Measurements from ENCODE around the gene SFMBT2.
"Not testable (repeated sequence)": the region's sequence is repeated elsewhere in the genome, so short reads cannot be mapped to it uniquely, and the experiment has no call there.

SFMBT2 gene

GRCh38 chr10:7258948-7259523 lies 151.8 kb downstream of the SFMBT2 start:
- no peak for DNase-seq

GRCh38 chr10:7255517-7255916 lies 155.3 kb downstream of the SFMBT2 start:
- no peak for DNase-seq

- DNase-seq = no peak
These were observed 159.0 kb downstream of the SFMBT2 start for GRCh38 chr10:7251696-7252465.

DNA sequence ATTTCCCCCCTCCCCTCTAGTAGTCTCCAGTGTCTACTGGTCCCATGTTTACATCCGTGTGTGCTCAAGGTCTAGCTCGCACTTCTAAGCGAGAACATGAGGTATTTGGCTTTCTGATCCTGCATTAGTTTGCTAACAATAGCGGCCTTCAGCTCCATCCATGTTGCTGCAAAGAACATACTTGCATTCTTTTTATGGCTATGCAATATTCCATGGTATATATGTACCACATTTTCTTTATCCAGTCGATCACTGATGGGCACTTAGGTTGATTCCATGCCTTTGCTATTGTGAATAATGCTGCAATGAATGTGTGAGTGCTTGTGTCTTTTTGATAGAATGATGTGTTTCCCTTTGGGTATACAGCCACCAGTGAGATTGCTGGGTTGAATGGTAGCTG lies 160.6 kb downstream of the SFMBT2 start:
- no peak for DNase-seq

GRCh38 chr10:7248585-7249164 lies 162.2 kb downstream of the SFMBT2 start:
- no peak for DNase-seq

DNA sequence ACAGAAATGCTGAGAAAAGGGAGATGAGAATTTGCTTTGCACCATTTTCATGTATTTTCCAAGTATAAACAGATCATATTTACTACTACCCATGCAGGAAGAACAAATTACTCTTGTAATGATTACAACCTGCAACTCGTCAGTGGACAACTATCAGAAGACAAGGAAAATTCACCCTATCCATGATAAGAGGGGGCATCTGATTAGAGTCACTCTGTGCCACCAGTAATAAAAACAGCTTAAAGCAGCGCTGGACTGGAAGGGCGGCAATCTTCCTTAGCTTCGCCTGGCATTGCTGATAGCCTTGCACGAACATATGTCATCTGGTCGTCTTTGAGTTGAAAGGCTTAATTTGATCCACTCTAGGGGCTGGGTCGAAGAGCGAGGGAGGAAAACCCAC lies 162.7 kb downstream of the SFMBT2 start:
- DNase-seq = no peak

DNA sequence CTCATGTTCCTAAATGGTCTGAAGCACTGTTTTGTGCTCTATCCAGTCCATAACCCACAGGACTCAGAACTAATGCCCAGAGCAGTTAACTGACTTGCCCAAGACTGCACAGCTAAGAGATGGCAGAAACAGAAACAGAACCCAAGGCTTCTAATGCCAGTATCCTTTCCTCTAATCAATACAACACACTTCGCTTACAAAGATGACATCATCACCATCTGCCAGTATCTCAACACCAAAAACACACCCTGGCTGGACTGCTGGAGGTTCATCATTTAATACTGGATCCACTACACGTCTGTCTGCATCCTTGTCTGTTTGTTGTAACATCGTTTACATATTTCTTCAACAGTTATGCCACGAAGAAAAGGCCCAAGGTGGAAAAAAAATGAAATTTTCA lies 165.3 kb downstream of the SFMBT2 start:
- DNase-seq = no peak

DNA sequence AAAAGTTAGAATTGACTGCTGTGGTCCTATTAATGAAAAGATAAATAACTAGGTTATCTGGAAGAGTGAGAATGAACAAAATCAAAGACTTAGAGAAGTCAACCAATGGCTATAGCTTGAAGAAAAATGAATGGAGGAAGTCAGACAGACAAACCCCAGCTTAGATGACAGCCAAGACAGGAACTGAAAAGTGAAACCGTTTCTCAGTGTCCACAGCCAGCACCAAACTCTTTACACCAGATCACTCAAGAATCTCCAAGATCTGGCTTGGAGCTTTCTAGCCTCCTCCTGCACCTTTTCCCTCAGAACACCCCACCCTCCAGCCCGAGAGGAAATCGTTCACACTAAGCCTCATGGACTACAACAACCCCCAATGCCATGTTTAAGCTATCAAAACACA lies 167.0 kb downstream of the SFMBT2 start:
- no peak for DNase-seq

DNA sequence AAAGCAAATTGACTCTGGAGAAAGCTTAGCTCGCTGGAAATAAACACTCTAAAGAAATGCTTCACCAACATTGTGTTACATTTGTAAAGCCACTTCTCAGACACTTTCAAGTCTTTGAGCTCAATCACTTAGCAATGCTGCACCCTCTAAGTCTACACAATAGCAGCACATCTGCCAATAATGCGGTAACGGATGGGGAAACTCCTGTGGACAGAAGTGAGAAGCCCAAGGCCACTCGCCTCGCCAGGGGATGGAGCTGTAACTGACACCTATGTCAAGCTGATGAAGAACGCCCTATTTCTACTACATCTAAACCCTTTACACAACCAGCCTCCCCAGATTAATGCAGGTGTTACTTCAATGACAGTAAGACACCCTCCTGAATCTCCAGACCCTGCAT lies 167.7 kb downstream of the SFMBT2 start:
- DNase-seq = no peak

- DNase-seq = no peak
These were observed 171.4 kb downstream of the SFMBT2 start for GRCh38 chr10:7239312-7239985.

GRCh38 chr10:7235376-7235775 lies 175.5 kb downstream of the SFMBT2 start:
- DNase-seq = no peak

DNA sequence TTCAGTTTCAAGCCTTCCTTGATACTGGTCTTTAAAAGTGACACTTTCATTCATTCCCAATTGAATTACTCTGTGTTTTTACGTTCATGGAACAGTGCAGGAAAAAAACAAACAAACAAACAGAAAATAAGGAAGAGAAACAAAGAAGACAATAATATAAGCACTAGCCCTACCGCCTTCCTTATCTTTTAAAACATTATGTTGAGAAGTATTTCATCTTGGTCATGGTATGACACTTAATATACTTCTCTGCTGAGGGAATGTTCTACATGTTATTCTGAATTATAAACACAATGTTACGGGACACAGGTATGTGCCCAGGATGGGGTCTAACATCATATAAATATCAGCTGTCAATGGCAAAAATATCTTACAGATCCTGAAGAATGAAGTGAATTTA lies 176.7 kb downstream of the SFMBT2 start:
- DNase-seq = no peak

DNA sequence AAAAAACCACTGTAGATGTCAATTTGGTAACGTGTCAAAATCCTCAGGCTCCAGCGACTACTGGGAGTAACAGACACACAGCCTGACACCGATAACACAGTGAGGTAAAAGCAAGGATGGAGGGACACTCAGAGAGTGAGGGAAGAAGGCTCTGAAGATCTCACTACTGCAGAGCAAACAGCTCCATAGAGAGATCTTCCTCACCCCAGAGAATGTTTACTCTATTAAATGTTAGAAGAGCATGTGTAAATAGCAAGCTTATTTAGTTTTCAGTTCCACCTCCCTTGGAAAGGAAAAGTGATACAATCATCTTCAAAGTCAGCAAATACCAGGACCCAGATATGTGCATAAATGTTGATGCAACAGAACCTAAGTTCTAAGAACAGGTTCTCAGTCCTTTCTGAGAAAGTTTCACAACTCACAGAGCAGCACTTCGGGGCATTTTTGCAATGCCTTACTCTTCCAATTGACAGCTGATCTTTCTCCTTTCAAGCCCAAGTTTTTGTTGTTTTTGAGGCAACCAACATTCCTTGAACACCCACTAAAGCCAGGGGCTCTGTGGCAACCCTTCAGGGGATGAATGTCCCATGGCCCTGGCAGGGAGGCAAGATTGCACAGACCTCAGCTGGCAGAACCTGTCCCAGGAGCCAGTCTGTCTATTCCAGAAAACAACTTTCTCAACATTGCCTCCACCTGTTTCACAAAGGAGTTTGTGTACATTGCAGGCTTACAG lies 177.4 kb downstream of the SFMBT2 start:
- DNase-seq = no peak

DNA sequence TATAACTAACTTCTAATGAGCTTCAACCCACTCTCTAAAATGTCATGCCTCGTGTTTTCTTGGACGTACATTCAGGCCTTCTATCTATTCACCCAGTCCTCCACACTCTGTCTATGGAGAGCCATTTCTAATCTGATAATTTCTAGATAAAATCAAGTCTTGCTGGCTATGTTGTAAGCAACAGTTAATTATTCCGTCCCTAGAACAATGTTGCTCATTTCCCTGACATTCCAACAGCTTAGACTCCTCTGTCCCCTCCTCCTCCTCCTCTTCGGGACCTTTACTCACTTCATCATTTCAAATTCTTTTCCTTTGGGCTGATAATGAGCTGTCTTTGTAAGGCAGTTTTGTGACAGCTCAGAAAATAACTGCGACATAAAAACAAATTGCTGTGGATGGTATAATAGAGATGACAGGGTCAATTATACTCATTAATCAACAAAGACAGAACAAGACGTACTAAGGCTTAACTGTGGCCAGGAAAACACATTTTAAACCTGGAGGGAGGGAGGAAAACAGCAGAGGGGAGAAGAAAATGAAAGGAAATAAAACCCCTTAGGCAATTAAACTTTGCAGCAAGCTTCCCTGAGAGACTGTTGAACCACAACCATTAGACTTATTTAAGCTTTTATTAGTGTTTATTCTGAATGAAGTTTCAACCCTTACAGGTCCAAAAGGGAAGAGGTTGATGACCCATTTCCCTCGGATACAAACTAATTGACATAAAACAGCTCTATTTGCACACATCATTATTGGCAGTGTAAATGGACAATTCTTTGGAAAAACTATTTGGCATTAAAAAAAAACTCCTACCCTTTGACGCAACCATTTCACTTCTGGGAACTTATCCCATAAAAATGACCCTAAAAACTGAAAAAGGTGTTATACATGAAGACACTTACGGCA lies 179.1 kb downstream of the SFMBT2 start:
- no peak for DNase-seq

DNA sequence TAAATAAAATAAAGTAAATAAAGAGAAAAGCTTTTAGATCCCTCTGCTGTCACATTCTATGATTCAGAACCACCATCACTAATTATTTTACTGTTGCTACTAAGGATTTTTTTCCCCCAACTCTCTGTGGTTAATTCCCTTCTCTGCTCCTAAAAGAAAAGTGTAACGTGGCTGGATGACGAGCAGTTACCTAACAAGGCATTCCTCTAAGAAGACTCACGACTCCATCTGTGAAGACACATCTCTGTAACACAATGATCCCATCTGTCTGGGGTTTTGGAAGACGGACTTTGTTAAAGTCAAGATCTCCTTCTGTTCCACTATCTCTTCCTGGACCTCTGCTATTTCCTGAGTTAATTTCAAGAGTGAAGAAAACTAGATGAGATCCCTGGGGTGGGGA lies 179.9 kb downstream of the SFMBT2 start:
- no peak for DNase-seq

GRCh38 chr10:7230036-7230435 lies 180.8 kb downstream of the SFMBT2 start:
- DNase-seq = no peak

DNA sequence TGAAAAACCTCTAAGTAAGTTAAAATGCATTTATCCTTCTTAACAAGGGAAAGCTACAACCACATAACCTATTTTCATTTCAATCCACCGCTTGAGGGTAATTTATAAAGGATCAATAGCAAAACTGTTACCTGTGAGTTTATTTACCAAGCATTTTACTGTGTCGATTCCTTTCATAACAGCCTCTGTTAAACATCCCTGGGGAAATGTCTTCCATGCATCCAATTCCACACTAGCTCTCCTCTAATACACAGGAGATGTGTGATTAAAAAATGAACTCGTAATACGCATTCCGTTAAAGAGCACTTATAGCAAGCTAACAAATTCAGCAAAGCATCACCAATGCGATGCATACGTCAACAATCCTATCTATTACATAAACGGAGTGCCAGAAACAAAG lies 185.7 kb downstream of the SFMBT2 start:
- DNase-seq = no peak

DNA sequence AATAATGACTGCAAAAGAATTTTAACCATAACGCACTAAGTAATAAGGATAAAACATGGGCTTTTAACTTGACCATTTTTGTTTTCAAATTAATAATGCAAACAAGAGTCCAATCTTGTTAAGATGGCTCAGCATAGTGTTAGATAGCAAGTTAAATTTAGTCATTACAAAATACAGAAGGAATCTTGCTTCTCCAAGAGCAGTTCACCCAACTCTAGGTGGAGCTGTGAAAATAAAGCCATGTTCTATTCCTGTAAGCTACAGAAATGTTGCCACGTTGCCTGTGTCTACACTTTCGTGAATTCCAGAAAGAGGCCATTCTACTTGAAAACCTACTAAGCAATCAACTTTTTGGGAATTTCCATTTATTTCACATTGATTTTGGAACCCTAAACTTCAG lies 191.9 kb downstream of the SFMBT2 start:
- no peak for DNase-seq

DNA sequence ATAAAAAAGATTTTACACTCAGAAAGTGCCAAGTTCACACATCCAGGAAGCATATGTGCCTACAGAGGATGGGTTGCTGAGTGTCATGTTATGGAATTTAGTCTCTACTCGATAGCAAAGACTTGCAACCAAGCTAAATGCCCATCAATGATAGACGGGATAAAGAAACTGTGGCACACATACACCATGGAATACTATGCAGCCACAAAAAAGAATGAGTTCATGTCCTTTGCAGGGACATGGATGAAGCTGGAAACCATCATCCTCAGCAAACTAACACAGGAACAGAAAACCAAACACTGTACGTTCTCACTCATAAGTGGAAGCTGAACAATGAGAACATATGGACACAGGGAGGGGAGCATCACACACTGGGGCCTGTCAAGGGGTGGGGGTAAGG lies 198.1 kb downstream of the SFMBT2 start:
- DNase-seq = not testable (repeated sequence)

GRCh38 chr10:7211857-7212577 lies 198.8 kb downstream of the SFMBT2 start:
- DNase-seq = no peak

DNA sequence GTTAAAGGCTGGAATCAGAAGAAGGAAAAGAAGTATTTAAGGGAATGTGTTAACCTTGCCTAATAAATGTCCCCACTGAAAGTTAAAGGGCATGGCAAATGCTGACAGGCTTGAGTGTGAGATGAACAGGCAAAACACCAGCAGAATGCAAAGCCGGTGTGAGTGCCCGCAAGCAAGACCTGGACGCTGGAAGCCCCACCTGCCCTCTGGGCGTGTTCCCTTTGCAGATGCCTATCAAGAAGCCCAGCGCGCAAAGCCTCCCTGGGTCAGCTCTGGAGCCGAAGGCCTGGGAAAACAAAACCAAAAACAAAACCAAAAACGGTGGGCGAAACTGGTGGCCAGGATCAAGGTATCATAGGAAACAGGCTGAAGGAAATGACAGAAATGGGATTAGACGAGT lies 200.3 kb downstream of the SFMBT2 start:
- no peak for DNase-seq
